Bronchial epithelial cell (primary cell): ENCODE measurements around the gene RGCC. TPM values are rescaled to one million over a fixed set of nuclear protein-coding genes. Genes with fewer than 3 reads are reported as not detected.

Experiments
- DNase-seq: peaks from one replicate; pipeline ENCODE4 v3.0.0-alpha.2; 2010; ENCODE audit warnings: low read depth
- FAIRE-seq: peaks from 2 replicates; lab custom pipeline; 2011; peaks lifted over from hg19 to GRCh38; lab: Jason Lieb, UNC
- H3K27me3 ChIP-seq: 2 replicates; pipeline ENCODE4 v1.5.1; 2011; ENCODE audit warnings: low read length; ENCODE audit not compliant: control insufficient read depth, insufficient read depth
- H3K36me3 ChIP-seq: 2 replicates; pipeline ENCODE4 v1.5.1; 2011; ENCODE audit warnings: low read length; ENCODE audit not compliant: control insufficient read depth, insufficient read depth
- H3K4me3 ChIP-seq: 2 replicates; pipeline ENCODE4 v1.5.1; 2011; ENCODE audit warnings: mild to moderate bottlenecking, low read depth, low read length, control low read depth
- CTCF ChIP-seq: IDR thresholded peaks from 2 replicates; pipeline ENCODE4 v1.5.1; 2011; ENCODE audit warnings: mild to moderate bottlenecking, moderate library complexity, low read length, control low read depth, inconsistent platforms; ENCODE audit not compliant: insufficient read depth, severe bottlenecking
- total RNA-seq: library from RNA; depleted of rRNA; stranded (reverse); fragments of >200 nt; gene quantifications from 2 replicates; pipeline ENCODE4 v1.2.1, GENCODE V29; 2014

Gene RGCC
- total RNA-seq, 1 donor from 2014 or later: 13.2 TPM

GRCh38 chr13:41509971-41510370, 52.6 kb downstream of the RGCC start:
- H3K27me3 ChIP-seq: no peaks in the 10 kb centered on the region
- H3K4me3 ChIP-seq: no peak overlapping the region
- no peak for DNase-seq
- no peak for TF ChIP-seq CTCF
- H3K36me3 ChIP-seq: no peaks in the 10 kb centered on the region
- no peak for FAIRE-seq

GRCh38 chr13:41511827-41512226, 54.5 kb downstream of the RGCC start:
- no peaks in the 10 kb centered on the region for H3K36me3 ChIP-seq
- H3K4me3 ChIP-seq: no peak overlapping the region
- H3K27me3 ChIP-seq: no peaks in the 10 kb centered on the region
- DNase-seq (no peak), FAIRE-seq (no peak)
- no peak for TF ChIP-seq CTCF

- Histone ChIP-seq H3K4me3 (no peak overlapping the region), H3K27me3 (no peaks in the 10 kb centered on the region), H3K36me3 (no peaks in the 10 kb centered on the region)
- TF ChIP-seq CTCF: no peak
- DNase-seq (no peak), FAIRE-seq (no peak)
Observed at GRCh38 chr13:41512441-41512840, 55.1 kb downstream of the RGCC start.

GRCh38 chr13:41513600-41513999, 56.2 kb downstream of the RGCC start:
- no peak overlapping the region for H3K4me3 ChIP-seq
- peak; percentile 88 for FAIRE-seq
- H3K36me3 ChIP-seq: no peaks in the 10 kb centered on the region
- no peak for DNase-seq
- H3K27me3 ChIP-seq: no peaks in the 10 kb centered on the region
- TF ChIP-seq CTCF: no peak

- TF ChIP-seq CTCF: no peak
- FAIRE-seq (no peak), DNase-seq (no peak)
- Histone ChIP-seq H3K27me3 (no peaks in the 10 kb centered on the region), H3K36me3 (no peaks in the 10 kb centered on the region), H3K4me3 (no peak overlapping the region)
Observed at GRCh38 chr13:41514853-41515395, 57.6 kb downstream of the RGCC start.
